ENCODE data around the gene GNPDA1. TPM values are rescaled to one million over a fixed set of nuclear protein-coding genes. Genes with fewer than 3 reads are reported as not detected.

GNPDA1 gene
- total and polyA plus RNA-seq, 10 donors, result 13.9 to 35.7 (median 29.3) TPM

GRCh38 chr5:141954194-141954593 lies 58.6 kb downstream of the GNPDA1 start:
- H3K27me3 ChIP-seq (replicated peaks in 1 of 7), result no peaks in the 10 kb centered on the region
- H3K27ac ChIP-seq, result peak overlapping the region in 6 of 8 donors; percentile 51 to 82 (median 69)
- DNase-seq, result no peak
- H3K9me3 ChIP-seq, result no peaks in the 10 kb centered on the region
- H3K36me3 ChIP-seq, result peaks cover 0 to 27% (median 4%) of the 10 kb centered on the region in 6 donors
- H3K4me1 ChIP-seq, result peaks cover 18 to 96% (median 59%) of the 10 kb centered on the region in 6 donors
- intact Hi-C loops (cut with DNase I; ENCODE audit: low total_unique reads), result loop anchor here (10.0 kb wide), 1 partner anchor 69 kb away; no protein-coding TSS in a partner anchor
- H3K4me3 ChIP-seq, result peak overlapping the region; percentile 21 to 64 (median 36)
- TF ChIP-seq POLR2A (IDR thresholded peaks at IDR 0.05) (no peak), CTCF (IDR thresholded peaks at IDR 0.05 in 8 of 11, conservative IDR thresholded peaks at IDR 0.05 in 3 of 11) (no peak), POLR2AphosphoS5 (IDR thresholded peaks at IDR 0.05) (no peak)
- 43 to 78% (median 65%) methylated on average over 2 of the region's 2 CpGs for whole genome bisulfite sequencing, 5 donors

- DNase-seq, result no peak
- Histone ChIP-seq H3K27ac (peak overlapping the region in 5 of 8 donors; percentile 24 to 82 (median 71)), H3K27me3 (replicated peaks in 1 of 7) (no peaks in the 10 kb centered on the region), H3K4me1 (peaks cover 19 to 96% (median 59%) of the 10 kb centered on the region in 6 donors), H3K4me3 (peak overlapping the region in 5 of 8 donors; percentile 7 to 64 (median 17)), H3K36me3 (peaks cover 0 to 38% (median 4%) of the 10 kb centered on the region in 6 donors), H3K9me3 (no peaks in the 10 kb centered on the region)
- TF ChIP-seq POLR2A (IDR thresholded peaks at IDR 0.05), result no peak
- no peak for TF ChIP-seq CTCF (IDR thresholded peaks at IDR 0.05 in 8 of 11, conservative IDR thresholded peaks at IDR 0.05 in 3 of 11)
- no peak for TF ChIP-seq POLR2AphosphoS5 (IDR thresholded peaks at IDR 0.05)
- intact Hi-C loops (cut with DNase I; ENCODE audit: low total_unique reads), result loop anchor here (10.0 kb wide), 1 partner anchor 67 kb away; no protein-coding TSS in a partner anchor
- 27 to 39% (median 33%) methylated on average over 2 of the region's 2 CpGs for WGBS, 5 donors
These were observed 60.8 kb downstream of the GNPDA1 start for GRCh38 chr5:141952020-141952419.

GRCh38 chr5:141951332-141951781 lies 61.5 kb downstream of the GNPDA1 start:
- peaks cover 0 to 38% (median 4%) of the 10 kb centered on the region in 6 donors for H3K36me3 ChIP-seq
- H3K4me1 ChIP-seq, result peaks cover 20 to 98% (median 63%) of the 10 kb centered on the region in 6 donors
- H3K4me3 ChIP-seq, result peak overlapping the region in 2 of 8 donors; percentile 53 to 64
- H3K27ac ChIP-seq, result peak overlapping the region in 5 of 8 donors; percentile 44 to 82 (median 71)
- H3K9me3 ChIP-seq, result no peaks in the 10 kb centered on the region
- TF ChIP-seq CTCF (IDR thresholded peaks at IDR 0.05 in 8 of 11, conservative IDR thresholded peaks at IDR 0.05 in 3 of 11) (peak in 7 of 11 experiments; percentile 8 to 48 (median 41)), POLR2A (IDR thresholded peaks at IDR 0.05) (no peak), POLR2AphosphoS5 (IDR thresholded peaks at IDR 0.05) (peak in 2 of 3 donors; percentile 58 to 71)
- intact Hi-C loops (cut with DNase I; ENCODE audit: low total_unique reads), result loop anchor here (10.0 kb wide), 1 partner anchor 67 kb away; no protein-coding TSS in a partner anchor
- no peak for DNase-seq
- WGBS, 5 donors, result 24 to 54% (median 37%) methylated on average over 9 of the region's 9 CpGs
- no peaks in the 10 kb centered on the region for H3K27me3 ChIP-seq (replicated peaks in 1 of 7)

Other genes starting within 250 kb of the GNPDA1 start
- gene PCDH1, start 134.6 kb downstream of the GNPDA1 start, total RNA-seq, result 10 to 100 TPM in 2 of 7 donors, 1 to 10 TPM in 5; 2.6 to 11.4 (median 7.4) TPM
- 1 to 10 TPM in 2 of 3 donors, under 1 TPM in 1; 0.30 to 2.2 (median 1.4) TPM for gene PCDH1, start 134.6 kb downstream of the GNPDA1 start, polyA plus RNA-seq
- gene DELE1, start 89.2 kb downstream of the GNPDA1 start, total RNA-seq, result 100 to 1,000 TPM; 101 to 194 (median 149) TPM
- gene DELE1, start 89.2 kb downstream of the GNPDA1 start, polyA plus RNA-seq, result 10 to 100 TPM; 36.1 to 83.3 (median 69.7) TPM
- 10 to 100 TPM; 21.3 to 72.0 (median 39.5) TPM for gene PCDH12, start 54.8 kb downstream of the GNPDA1 start, total RNA-seq
- 1 to 10 TPM; 2.1 to 5.2 (median 3.4) TPM for gene PCDH12, start 54.8 kb downstream of the GNPDA1 start, polyA plus RNA-seq
- gene RNF14, start 43.9 kb downstream of the GNPDA1 start, total RNA-seq, result 10 to 100 TPM; 42.5 to 60.2 (median 45.8) TPM
- gene RNF14, start 43.9 kb downstream of the GNPDA1 start, polyA plus RNA-seq, result 10 to 100 TPM; 13.6 to 24.3 (median 21.8) TPM
- gene NDFIP1, start 95.8 kb upstream of the GNPDA1 start, total RNA-seq, result 100 to 1,000 TPM in 2 of 7 donors, 10 to 100 TPM in 5; 58.4 to 111 (median 88.7) TPM
- gene NDFIP1, start 95.8 kb upstream of the GNPDA1 start, polyA plus RNA-seq, result 10 to 100 TPM; 14.2 to 26.8 (median 26.7) TPM

All from spleen (tissue), 11 donors.